OCI-LY7 (cell line): ENCODE data around the gene GEMIN7.

Source experiments
- CTCF ChIP-seq: fragments of 200-600 bp; sonication (generic); conservative IDR thresholded peaks from 2 replicates; pipeline ENCODE4 v1.5.1; 2014; ENCODE audit warnings: mild to moderate bottlenecking, antibody characterized with exemption, low read length, moderate library complexity, mixed read lengths
- EZH2phosphoT487 ChIP-seq: fragments of 200-600 bp; sonication (generic); IDR thresholded peaks from 2 replicates; pipeline ENCODE4 v1.6.1; 2018; ENCODE audit warnings: low read depth, borderline replicate concordance, mild to moderate bottlenecking, mixed run types, antibody characterized with exemption, low read length, moderate library complexity, mixed read lengths

GRCh38 chr19:45135176-45135885, 56.3 kb downstream of the GEMIN7 start:
- TF ChIP-seq EZH2phosphoT487 (no peak), CTCF (no peak)
